Measurements from ENCODE around the gene SLC1A5.
"Not testable (repeated sequence)": the region's sequence is repeated elsewhere in the genome, so short reads cannot be mapped to it uniquely, and the experiment has no call there.

The SLC1A5 gene

DNA sequence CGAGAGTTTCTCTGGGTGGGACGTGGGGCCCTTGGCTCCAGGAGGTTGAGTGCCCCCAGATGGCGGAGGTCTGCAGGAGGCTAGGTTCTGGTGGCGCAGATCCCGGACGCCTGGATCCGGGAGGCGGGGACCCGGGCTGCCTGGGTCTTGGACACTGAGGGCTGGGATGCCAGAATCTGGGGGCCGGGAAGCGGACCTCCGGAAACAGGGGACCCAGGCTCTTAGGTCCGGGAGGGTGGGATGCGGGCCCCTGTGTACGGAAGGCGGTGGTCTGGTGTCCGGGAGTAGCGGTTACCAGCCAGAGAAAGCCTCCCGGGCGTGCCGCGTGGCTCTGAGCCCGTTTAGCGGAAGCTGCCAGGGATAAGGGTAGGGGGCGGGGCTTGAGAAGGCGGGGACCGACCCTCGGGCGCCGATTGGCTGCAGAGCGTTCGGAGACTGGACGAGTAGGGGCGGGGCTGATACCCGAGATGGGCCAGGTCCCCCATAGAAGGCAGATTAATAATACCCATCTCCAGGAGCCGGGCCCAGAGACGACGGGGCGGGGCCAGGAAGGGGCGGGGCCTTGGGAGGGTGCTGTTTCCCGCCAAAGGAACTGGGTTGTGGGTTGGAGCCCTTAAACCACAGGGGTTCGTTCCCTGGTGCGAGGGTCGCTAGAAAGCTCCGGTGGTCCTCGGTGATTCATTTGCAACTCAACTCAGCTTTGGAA is at the start of gene SLC1A5:
Gene SLC1A5, minus strand, starts transcription at position 333 of the 706 bp plus-strand sequence. CDS start 629 bp downstream, outside the sequence.
- peak; percentile 90 for DNase-seq

GRCh38 chr19:46838160-46838559 is 49.8 kb upstream of the SLC1A5 start:
- DNase-seq = no peak

DNA sequence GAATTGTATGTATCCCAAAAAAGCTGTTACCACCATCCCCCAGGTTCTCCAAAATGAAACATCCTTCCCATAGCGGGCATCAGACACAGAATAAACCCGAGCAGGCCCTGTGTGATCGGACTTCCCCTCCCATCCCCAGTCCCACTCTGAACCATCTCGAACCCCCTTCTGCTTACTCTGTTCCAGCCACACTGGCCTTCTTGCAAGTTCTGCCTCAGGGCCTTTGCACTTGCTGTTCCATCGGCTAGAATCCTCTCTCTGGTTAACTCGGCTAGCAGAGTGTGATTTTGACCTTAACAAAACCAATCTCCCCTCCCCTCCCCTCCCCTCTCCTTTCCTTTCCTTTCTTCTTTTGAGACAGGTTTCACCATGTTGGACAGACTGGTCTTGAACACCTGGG is 46.6 kb upstream of the SLC1A5 start:
- DNase-seq = no peak

GRCh38 chr19:46834121-46834520 is 45.7 kb upstream of the SLC1A5 start:
- no peak for DNase-seq

GRCh38 chr19:46830864-46831263 is 42.5 kb upstream of the SLC1A5 start:
- no peak for DNase-seq

GRCh38 chr19:46828484-46828883 is 40.1 kb upstream of the SLC1A5 start:
- DNase-seq = no peak

DNA sequence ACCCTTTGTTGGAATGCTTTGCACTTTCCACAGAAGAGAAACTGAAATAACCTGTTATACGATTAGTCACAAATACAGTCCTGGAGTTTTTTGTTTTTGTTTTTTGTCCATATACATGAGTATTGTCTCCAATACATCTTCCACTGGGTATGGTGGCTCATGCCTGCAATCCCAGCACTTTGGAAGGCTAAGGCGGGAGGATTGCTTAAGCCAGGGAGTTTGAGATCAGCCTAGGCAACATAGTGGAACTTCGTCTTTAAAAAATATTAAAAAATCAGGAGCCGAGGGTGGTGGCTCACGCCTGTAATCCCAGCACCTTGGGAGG is 37.3 kb upstream of the SLC1A5 start:
- no peak for DNase-seq

- no peak for DNase-seq
Measured at GRCh38 chr19:46824890-46825730, 36.7 kb upstream of the SLC1A5 start.

DNA sequence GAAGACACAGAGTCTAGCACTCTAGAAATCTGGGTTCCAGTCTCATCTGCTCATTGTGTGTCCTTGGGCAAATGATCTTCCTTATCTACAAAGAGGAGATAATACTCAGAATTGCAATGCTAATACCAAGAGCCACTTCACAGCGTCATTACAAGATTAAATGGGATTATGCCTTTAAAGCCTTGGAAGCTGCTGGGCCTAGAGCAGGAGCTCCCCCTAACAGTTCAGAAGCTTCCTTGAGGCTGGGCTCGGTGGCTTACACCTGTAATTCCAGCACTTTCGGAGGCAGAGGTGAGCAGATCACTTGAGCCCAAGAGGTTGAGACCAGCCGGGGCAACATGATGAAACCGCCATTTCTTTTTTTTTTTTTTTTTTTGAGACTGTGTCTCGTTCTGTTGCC is 34.7 kb upstream of the SLC1A5 start:
- DNase-seq = no peak

DNA sequence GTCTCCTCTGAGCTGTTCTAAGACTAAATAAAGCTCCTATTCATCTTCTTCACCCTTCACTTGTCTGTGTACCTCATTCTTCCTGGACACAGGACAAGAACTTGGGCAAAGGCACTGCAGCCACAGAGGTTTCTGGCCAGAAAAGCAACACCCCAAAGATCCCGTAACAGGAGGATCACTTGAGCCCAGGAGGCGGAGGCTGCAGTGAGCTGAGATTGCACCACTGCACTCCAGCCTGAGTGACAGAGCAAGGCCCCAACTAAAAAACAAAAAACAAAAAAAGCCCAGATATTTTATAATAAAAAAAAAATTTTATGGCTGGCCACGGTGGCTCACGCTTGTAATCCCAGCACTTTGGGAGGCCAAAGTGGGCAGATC is 34.0 kb upstream of the SLC1A5 start:
- not testable (repeated sequence) for DNase-seq

DNA sequence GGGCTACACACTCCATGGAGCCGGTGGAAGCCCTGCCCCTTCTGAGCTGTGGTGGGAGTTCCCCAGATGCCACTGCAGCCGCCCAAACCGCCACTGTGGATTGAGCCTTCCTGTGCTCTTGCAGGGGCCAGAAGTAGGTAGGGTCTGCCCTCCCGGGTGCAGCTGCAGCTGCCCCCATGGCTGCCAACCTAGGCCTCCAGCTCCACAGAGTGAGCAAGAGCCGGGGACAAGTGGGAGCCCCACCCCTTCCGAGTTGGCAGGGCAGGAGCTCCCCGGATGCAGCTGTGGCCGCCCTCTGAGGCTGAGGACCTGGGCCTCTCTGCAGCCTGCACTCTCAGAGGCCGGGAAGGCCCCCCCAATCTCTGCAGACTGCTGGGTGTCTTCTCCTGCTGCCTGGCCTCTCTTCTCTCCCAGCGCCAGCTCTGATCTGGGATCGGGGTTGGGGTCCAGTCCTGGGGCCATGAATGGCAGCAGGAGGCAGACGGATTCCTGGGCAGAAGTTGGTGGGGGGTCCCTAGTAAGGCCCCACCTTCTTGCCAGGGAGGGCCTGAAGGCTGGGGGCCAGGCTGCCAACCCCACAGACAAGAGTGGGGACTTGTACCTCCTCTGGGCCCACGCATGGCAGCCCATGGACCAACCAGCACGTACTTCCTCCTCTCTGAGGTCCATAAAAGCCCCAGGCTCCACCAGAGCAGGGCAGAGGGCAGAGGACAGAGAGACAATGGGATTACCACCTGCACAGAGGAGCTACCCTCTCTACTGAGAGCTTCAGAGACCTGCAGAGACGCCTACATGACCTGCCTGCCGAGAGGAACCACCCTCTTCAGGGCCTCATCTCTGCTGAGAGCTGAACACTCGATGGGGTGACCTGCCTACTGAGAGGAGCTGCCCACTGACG is 33.4 kb upstream of the SLC1A5 start:
- DNase-seq = no peak

DNA sequence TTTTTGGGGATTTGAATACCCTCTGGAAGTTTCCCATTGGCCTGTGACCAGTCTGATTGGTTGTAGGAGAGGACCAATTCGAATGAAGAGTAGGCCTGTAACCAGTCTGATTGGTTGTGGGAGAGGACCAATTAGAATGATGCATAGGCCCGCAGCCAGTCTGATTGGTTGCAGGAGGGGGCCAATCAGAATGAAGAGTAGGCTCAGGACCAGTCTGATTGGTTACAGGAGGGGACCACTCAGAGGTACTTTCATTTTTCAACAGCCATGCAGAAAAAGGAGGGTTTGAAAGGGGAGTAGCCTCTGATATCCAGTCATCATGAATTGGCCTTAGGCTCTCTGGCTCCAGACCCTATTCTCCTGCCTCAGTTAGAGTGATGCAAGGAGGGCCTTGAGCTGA is 30.4 kb upstream of the SLC1A5 start:
- no peak for DNase-seq

- peak; percentile 80 for DNase-seq
Measured at GRCh38 chr19:46815833-46816627, 27.6 kb upstream of the SLC1A5 start.

DNA sequence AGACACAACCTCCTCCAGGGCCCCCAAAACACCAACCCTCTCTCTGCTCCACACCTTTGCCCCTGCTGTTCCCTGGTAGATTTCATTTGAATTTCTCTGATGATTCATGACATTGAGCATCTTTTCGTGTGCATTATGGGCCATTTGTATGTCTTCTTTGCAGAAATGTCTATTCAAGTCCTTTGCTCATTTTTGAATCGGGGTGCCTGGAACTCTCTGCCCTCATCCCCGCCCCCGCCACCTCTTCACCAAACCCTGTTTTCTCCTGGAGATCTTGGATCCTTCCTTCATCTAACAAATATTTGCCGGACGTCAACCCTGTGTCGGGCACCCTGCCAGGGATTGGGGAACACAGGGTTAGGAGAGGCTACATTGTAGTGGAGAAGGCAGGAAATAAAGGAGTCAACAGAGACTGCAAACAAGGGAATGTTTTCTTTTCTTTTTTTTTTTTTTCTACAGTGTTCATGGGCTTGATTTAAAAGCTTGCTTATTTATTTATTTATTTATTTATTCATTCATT is 25.5 kb upstream of the SLC1A5 start:
- DNase-seq = no peak

DNA sequence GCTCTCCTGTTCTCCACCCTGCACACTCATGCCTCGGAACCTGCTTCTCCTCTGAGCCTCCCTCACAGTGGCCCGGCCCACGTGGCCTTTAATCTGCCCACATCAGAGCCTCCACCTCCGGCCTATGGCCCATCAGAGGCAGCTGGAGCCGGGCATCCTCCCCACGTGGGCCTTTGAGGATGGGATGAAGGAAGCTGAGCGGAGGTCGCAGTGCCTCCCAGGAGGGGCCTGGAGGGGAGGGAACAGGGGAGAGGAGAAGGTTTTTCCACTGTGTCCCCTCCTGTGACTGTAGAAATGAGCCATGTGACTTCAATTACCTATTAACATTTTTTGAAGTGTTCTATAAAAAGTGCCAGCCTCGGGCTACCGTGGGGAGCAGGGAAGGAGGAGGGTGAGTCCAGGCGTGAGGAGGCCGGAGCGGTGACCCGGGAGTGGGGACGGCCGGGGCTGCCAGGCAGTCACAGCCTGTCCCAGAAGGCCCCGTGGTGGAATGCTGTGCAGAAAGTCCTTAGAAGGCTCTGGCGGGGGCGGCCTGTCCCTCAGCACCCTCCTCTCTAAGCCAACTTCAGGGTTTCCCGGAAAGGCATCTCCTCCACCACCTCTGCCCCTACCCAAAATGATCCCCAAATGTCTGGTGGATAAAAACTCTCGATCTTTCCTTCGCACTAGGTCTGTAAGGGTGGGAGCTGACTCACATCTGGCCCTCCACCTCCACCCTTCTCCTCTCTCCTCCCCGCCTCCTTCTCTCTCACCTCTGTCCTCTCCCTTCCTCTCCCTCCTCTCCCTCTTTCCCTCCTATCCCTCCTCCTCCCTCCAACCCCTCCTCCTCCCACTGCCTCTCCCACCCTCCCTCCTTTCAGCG is 24.8 kb upstream of the SLC1A5 start:
- no peak for DNase-seq

DNA sequence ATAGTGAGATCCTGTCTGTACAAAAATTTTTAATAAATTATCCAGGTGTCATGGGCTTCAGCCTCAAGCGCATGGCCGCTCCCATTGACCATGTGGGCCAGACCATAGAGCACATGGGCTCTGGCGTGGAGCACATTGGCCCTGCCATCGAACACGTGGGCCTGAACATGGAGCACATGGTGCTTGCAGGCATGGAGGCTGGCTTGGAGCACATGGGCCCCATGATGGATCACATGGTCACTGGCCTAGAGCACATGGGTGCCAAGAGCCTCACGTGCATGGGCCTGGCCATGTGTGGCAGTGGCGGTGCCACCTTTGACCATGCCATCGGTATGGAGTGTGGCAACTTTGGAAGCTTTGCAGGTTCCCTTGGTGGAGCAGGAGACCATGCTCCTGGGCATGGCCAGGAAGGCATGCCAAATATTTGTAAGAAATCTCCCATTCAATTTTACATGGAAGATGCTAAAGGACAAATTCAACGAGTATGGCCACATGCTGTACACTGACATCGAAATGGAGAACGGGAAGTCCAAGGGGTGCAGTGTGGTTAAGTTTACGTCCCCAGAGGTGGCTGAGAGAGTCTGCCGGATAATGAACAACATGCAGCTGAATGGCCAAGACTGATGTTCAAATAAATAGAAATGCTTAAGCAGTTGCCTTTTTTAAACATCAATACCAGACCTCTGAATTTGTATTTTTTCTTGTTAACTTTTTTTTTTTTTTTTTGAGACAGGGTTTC is 21.3 kb upstream of the SLC1A5 start:
- DNase-seq = no peak

DNA sequence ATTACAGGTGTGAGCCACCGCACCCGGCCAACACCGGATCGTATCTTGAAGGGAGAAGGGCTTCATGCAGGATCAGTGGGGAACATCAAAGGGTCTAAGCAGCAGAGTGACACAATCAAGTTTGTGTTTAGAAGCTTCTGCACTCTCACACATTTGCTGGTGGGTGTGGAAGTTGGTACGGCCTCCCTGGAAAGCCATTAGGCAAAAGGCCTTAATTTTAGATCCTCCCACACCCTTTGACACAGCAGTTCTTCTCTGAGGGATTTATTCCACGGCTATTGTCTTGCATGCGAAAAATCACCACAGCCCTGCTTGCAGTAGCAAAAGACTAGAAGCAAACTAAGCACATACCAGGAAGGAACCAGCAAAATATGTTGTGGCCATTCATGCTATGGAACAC is 18.3 kb upstream of the SLC1A5 start:
- DNase-seq = no peak

DNA sequence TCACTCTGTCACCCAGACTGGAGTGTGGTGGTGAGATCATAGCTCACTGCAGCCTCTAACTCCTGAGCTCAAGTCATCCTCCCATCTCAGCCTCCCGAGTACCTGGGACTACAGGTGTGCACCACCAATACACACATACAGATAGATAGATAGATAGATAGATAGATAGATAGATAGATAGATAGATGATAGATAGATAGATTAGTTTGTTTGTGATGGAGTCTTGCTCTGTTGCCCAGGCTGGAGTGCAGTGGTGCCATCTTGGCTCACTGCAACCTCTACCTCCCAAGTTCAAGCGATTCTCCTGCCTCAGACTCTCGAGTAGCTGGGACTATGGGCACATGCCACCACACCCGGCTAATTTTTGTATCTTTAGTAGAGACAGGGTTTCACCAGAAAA is 16.0 kb upstream of the SLC1A5 start:
- DNase-seq = not testable (repeated sequence)

DNA sequence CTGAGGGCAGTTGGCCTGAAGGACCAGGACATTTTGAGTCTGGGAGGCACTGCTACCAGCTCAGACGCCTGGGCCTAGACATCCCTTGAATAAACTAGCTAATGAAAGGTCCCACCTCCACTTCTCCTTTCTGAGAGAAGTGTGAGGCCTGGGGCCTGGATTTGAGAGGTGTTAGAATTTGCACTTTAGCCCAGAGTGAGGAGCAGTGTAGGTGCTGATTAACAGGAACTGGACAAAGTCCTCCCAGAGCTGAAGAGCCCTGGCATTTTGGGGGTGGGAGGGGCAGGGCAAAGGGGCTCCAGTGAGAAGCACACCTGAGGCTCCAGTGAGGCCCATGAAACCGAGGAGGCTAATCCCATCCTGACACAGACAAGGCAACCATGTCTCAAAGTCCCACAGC is 15.2 kb upstream of the SLC1A5 start:
- DNase-seq = no peak

GRCh38 chr19:46802152-46802551 is 13.8 kb upstream of the SLC1A5 start:
- DNase-seq = no peak

- no peak for DNase-seq
Measured at GRCh38 chr19:46798713-46799112, 10.3 kb upstream of the SLC1A5 start.

All from NCI-H1694 treated with DMSO at 0.1 percent for 48 hours (cell line).